ENCODE data around the gene ADAMTS4.

Gene ADAMTS4

GRCh38 chr1:161196521-161197451 lies 2.1 kb downstream of the ADAMTS4 start:
- H3K4me3 ChIP-seq (ENCODE audit: low read depth in 1 of 2, low read length in 2 of 2), result no peak overlapping the region

GRCh38 chr1:161196111-161196510 lies 2.7 kb downstream of the ADAMTS4 start:
- H3K27me3 ChIP-seq (ENCODE audit: insufficient read depth, low read length, poor library complexity), result no peaks in the 10 kb centered on the region
- no peaks in the 10 kb centered on the region for H3K9me3 ChIP-seq (ENCODE audit: insufficient read depth, low read length, severe bottlenecking)
- ATAC-seq (ENCODE audit: insufficient read depth, low read depth) (no peak), DNase-seq (no peak)
- H3K36me3 ChIP-seq (ENCODE audit: insufficient read depth, low read length), result no peaks in the 10 kb centered on the region
- no peaks in the 10 kb centered on the region for H3K79me2 ChIP-seq (ENCODE audit: insufficient read depth, low read length)
- TF ChIP-seq EZH2 (IDR thresholded peaks at IDR 0.05; ENCODE audit: borderline replicate concordance, low read depth, low read length, severe bottlenecking), result no peak
- TF ChIP-seq CTCF (IDR thresholded peaks at IDR 0.05; ENCODE audit: borderline replicate concordance, extremely low read depth, low read length, poor library complexity, severe bottlenecking), result no peak
- no peak overlapping the region for H3K27ac ChIP-seq (ENCODE audit: low read length)
- H3K4me2 ChIP-seq (ENCODE audit: insufficient read depth, low read length), result no peak overlapping the region
- H3K4me3 ChIP-seq (ENCODE audit: low read depth in 1 of 2, low read length in 2 of 2), result no peak overlapping the region
- peaks cover 6% of the 10 kb centered on the region for H3K4me1 ChIP-seq (ENCODE audit: insufficient read depth, low read length)
- no peak overlapping the region for H3K9ac ChIP-seq (ENCODE audit: low read depth, low read length)
- H4K20me1 ChIP-seq (ENCODE audit: insufficient read depth, low read length), result no peaks in the 10 kb centered on the region
- H2AFZ ChIP-seq (ENCODE audit: low read depth, low read length), result no peak overlapping the region

More at GRCh38 chr1:161196521-161197451, 2.1 kb downstream of the ADAMTS4 start:
- no peaks in the 10 kb centered on the region for H4K20me1 ChIP-seq (ENCODE audit: insufficient read depth, low read length)
- no peak overlapping the region for H3K9ac ChIP-seq (ENCODE audit: low read depth, low read length)
- H3K36me3 ChIP-seq (ENCODE audit: insufficient read depth, low read length), result no peaks in the 10 kb centered on the region
- no peak overlapping the region for H2AFZ ChIP-seq (ENCODE audit: low read depth, low read length)
- no peak for TF ChIP-seq EZH2 (IDR thresholded peaks at IDR 0.05; ENCODE audit: borderline replicate concordance, low read depth, low read length, severe bottlenecking)
- TF ChIP-seq CTCF (IDR thresholded peaks at IDR 0.05; ENCODE audit: borderline replicate concordance, extremely low read depth, low read length, poor library complexity, severe bottlenecking), result no peak
- H3K27ac ChIP-seq (ENCODE audit: low read length), result no peak overlapping the region
- no peaks in the 10 kb centered on the region for H3K9me3 ChIP-seq (ENCODE audit: insufficient read depth, low read length, severe bottlenecking)
- no peak for DNase-seq
- no peaks in the 10 kb centered on the region for H3K27me3 ChIP-seq (ENCODE audit: insufficient read depth, low read length, poor library complexity)
- H3K79me2 ChIP-seq (ENCODE audit: insufficient read depth, low read length), result no peaks in the 10 kb centered on the region
- no peak overlapping the region for H3K4me2 ChIP-seq (ENCODE audit: insufficient read depth, low read length)
- no peak for ATAC-seq (ENCODE audit: insufficient read depth, low read depth)
- H3K4me1 ChIP-seq (ENCODE audit: insufficient read depth, low read length), result peaks cover 13% of the 10 kb centered on the region

- Histone ChIP-seq H3K36me3 (ENCODE audit: insufficient read depth, low read length) (no peaks in the 10 kb centered on the region), H3K27ac (ENCODE audit: low read length) (no peak overlapping the region), H3K4me1 (ENCODE audit: insufficient read depth, low read length) (peaks cover 3% of the 10 kb centered on the region; the same call in 1 of the 2 replicates), H2AFZ (ENCODE audit: low read depth, low read length) (no peak overlapping the region), H3K4me2 (ENCODE audit: insufficient read depth, low read length) (no peak overlapping the region), H3K27me3 (ENCODE audit: insufficient read depth, low read length, poor library complexity) (no peaks in the 10 kb centered on the region), H4K20me1 (ENCODE audit: insufficient read depth, low read length) (no peaks in the 10 kb centered on the region), H3K79me2 (ENCODE audit: insufficient read depth, low read length) (no peaks in the 10 kb centered on the region), H3K9me3 (ENCODE audit: insufficient read depth, low read length, severe bottlenecking) (no peaks in the 10 kb centered on the region), H3K4me3 (ENCODE audit: low read depth in 1 of 2, low read length in 2 of 2) (no peak overlapping the region), H3K9ac (ENCODE audit: low read depth, low read length) (no peak overlapping the region)
- ATAC-seq (ENCODE audit: insufficient read depth, low read depth) (no peak), DNase-seq (no peak)
- no peak for TF ChIP-seq EZH2 (IDR thresholded peaks at IDR 0.05; ENCODE audit: borderline replicate concordance, low read depth, low read length, severe bottlenecking)
- no peak for TF ChIP-seq CTCF (IDR thresholded peaks at IDR 0.05; ENCODE audit: borderline replicate concordance, extremely low read depth, low read length, poor library complexity, severe bottlenecking)
Measured at GRCh38 chr1:161195171-161195570, 3.7 kb downstream of the ADAMTS4 start.
